HepG2 (cell line): ENCODE data around the gene MRRF. TPM values are rescaled to one million over a fixed set of nuclear protein-coding genes. Genes with fewer than 3 reads are reported as not detected.

Experiments used
- HOXA3 ChIP-seq: sonication (generic); formaldehyde crosslinking; IDR thresholded peaks from 2 replicates; pipeline ENCODE4 v1.5.0; 2020; ENCODE audit warnings: missing genetic modification reagents
- NR2F1 ChIP-seq, 2 experiments: fragments of 450-650 bp in 1 of 2; formaldehyde crosslinking in 1 of 2; IDR thresholded peaks; 2 replicates each; pipeline versions ENCODE4 v1.5.0 to v1.6.1; 2016 to 2020; ENCODE audit warnings: mild to moderate bottlenecking in 1 of 2, missing compliant biosample characterization in 1 of 2, missing genetic modification reagents in 1 of 2, moderate library complexity in 1 of 2
- PRPF4 ChIP-seq: fragments of 200-400 bp; formaldehyde crosslinking; IDR thresholded peaks from 2 replicates; pipeline ENCODE4 v1.6.1; 2016; ENCODE audit warnings: low read length, low read depth; ENCODE audit not compliant: poor library complexity, severe bottlenecking
- ZC3H13 ChIP-seq: sonication (generic); formaldehyde crosslinking; IDR thresholded peaks from 2 replicates; pipeline ENCODE4 v1.8.1; 2023; ENCODE audit warnings: mild to moderate bottlenecking, missing genetic modification reagents, moderate library complexity
- ZFP37 ChIP-seq: sonication (generic); formaldehyde crosslinking; IDR thresholded peaks from 2 replicates; pipeline ENCODE4 v1.4.0; 2020; ENCODE audit warnings: missing genetic modification reagents, borderline replicate concordance
- ZNF225 ChIP-seq: sonication (generic); formaldehyde crosslinking; IDR thresholded peaks from 2 replicates; pipeline ENCODE4 v1.4.0; 2020; ENCODE audit warnings: mild to moderate bottlenecking, missing genetic modification reagents
- ZNF331 ChIP-seq: sonication (generic); formaldehyde crosslinking; IDR thresholded peaks from 2 replicates; pipeline ENCODE4 v1.4.0; 2020; ENCODE audit warnings: missing genetic modification reagents
- ZNF367 ChIP-seq: sonication (generic); formaldehyde crosslinking; IDR thresholded peaks from 2 replicates; pipeline ENCODE4 v1.4.0; 2020; ENCODE audit warnings: missing genetic modification reagents, borderline replicate concordance
- ZNF724P ChIP-seq: sonication (generic); formaldehyde crosslinking; IDR thresholded peaks from 2 replicates; pipeline ENCODE4 v1.8.0; 2022; ENCODE audit warnings: missing genetic modification reagents, borderline replicate concordance
- polyA plus RNA-seq, 8 experiments: library from polyadenylated mRNA; depleted of rRNA in 3 of 8; stranded (reverse) in 7 of 8; unstranded in 1 of 8; fragments of >200 nt; fragmentation: Illumina TruSeq in 4 of 8; extraction: Trizol in 4 of 8; gene quantifications; 2 replicates each; pipeline versions ENCODE4 v1.2.1 to v1.2.3, GENCODE V29; 2011 to 2016; ENCODE audit warnings: low read depth in 4 of 8, missing spikeins in 1 of 8, mixed read lengths in 1 of 8; ENCODE audit not compliant: insufficient read depth in 1 of 8
- total RNA-seq, 5 experiments: library from RNA; depleted of rRNA; stranded (reverse); fragments of >200 nt; fragmentation: Illumina TruSeq; extraction: Trizol; gene quantifications; 2 replicates each; pipeline ENCODE4 v1.2.3, GENCODE V29; 2016; ENCODE audit warnings: low read depth in 1 of 5
- TF ChIP-seq, protein P1 (sequence below): sonication (generic); formaldehyde crosslinking; IDR thresholded peaks from 2 replicates; pipeline ENCODE4 v1.5.0; 2020; ENCODE audit warnings: mild to moderate bottlenecking, missing genetic modification reagents, borderline replicate concordance
- TF ChIP-seq, protein P2 (sequence below): sonication (generic); formaldehyde crosslinking; IDR thresholded peaks from 2 replicates; pipeline ENCODE4 v1.4.0; 2020; ENCODE audit warnings: missing genetic modification reagents, borderline replicate concordance
- TF ChIP-seq, protein P3 (sequence below): sonication (generic); formaldehyde crosslinking; IDR thresholded peaks from 2 replicates; pipeline ENCODE4 v1.4.0; 2020; ENCODE audit warnings: missing genetic modification reagents
- TF ChIP-seq, protein P4 (sequence below): sonication (generic); formaldehyde crosslinking; IDR thresholded peaks from 2 replicates; pipeline ENCODE4 v1.4.0; 2020; ENCODE audit warnings: low read depth, mild to moderate bottlenecking, missing genetic modification reagents

MRRF gene
- total and polyA plus RNA-seq, 2 of the 13 experiments (the other 11 are each of a cell fraction or from before 2014, with no cell fraction given), result 37.3 to 44.3 TPM

DNA sequence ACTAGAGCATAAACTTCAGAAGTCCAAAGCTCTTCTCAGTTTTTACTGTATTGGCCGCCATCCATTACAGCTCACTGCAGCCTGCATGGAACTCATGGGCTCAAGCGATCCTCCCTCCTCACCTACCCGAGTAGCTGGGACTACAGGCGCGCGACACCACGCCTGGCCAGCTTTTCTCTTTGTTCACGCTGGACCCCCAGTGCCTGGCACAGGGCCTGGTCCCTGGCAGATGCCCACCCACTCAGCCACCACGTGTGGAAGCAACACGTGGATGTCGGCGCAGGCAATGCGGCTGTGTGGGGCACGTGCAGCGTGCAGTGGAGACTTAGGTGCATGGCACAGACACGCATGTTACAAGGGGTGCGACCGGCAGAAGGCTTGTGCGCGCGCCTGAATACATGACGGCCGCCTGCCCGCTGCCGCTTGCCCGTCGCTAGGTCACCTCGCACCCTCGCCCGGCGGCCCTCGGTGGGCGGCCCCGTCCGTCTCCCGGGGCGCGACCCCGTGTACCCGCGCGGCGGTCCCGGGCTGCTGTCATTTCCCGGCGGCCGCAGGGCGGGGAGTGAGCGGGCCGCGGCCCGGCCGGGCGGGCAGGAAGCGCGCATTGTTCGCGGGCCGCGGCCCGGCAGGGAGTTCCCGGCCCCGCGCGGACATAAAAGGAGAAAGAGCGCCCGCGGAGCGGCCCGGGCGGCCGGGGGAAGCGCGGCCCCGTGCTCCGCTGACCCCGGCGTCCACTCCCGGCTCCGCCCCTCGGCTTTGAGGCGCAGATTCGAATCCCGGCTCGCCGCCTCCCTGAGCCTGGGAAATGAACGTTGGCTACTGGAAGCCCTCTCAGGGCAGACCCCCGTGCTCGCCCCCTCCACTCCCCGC, 82.0 kb downstream of the MRRF start (continued):
- TF ChIP-seq, protein P1, sequence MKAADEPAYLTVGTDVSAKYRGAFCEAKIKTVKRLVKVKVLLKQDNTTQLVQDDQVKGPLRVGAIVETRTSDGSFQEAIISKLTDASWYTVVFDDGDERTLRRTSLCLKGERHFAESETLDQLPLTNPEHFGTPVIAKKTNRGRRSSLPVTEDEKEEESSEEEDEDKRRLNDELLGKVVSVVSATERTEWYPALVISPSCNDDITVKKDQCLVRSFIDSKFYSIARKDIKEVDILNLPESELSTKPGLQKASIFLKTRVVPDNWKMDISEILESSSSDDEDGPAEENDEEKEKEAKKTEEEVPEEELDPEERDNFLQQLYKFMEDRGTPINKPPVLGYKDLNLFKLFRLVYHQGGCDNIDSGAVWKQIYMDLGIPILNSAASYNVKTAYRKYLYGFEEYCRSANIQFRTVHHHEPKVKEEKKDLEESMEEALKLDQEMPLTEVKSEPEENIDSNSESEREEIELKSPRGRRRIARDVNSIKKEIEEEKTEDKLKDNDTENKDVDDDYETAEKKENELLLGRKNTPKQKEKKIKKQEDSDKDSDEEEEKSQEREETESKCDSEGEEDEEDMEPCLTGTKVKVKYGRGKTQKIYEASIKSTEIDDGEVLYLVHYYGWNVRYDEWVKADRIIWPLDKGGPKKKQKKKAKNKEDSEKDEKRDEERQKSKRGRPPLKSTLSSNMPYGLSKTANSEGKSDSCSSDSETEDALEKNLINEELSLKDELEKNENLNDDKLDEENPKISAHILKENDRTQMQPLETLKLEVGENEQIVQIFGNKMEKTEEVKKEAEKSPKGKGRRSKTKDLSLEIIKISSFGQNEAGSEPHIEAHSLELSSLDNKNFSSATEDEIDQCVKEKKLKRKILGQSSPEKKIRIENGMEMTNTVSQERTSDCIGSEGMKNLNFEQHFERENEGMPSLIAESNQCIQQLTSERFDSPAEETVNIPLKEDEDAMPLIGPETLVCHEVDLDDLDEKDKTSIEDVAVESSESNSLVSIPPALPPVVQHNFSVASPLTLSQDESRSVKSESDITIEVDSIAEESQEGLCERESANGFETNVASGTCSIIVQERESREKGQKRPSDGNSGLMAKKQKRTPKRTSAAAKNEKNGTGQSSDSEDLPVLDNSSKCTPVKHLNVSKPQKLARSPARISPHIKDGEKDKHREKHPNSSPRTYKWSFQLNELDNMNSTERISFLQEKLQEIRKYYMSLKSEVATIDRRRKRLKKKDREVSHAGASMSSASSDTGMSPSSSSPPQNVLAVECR (CRISPR knock-in tag), result peak; percentile 60
- TF ChIP-seq, protein P2, sequence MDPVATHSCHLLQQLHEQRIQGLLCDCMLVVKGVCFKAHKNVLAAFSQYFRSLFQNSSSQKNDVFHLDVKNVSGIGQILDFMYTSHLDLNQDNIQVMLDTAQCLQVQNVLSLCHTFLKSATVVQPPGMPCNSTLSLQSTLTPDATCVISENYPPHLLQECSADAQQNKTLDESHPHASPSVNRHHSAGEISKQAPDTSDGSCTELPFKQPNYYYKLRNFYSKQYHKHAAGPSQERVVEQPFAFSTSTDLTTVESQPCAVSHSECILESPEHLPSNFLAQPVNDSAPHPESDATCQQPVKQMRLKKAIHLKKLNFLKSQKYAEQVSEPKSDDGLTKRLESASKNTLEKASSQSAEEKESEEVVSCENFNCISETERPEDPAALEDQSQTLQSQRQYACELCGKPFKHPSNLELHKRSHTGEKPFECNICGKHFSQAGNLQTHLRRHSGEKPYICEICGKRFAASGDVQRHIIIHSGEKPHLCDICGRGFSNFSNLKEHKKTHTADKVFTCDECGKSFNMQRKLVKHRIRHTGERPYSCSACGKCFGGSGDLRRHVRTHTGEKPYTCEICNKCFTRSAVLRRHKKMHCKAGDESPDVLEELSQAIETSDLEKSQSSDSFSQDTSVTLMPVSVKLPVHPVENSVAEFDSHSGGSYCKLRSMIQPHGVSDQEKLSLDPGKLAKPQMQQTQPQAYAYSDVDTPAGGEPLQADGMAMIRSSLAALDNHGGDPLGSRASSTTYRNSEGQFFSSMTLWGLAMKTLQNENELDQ, result peak; percentile 81; the same call in 1 of the 2 replicates
- TF ChIP-seq ZNF225 (no peak), PRPF4 (no peak), ZNF331 (peak; percentile 56), HOXA3 (peak; percentile 31; the same call in 1 of the 2 replicates), ZNF724P (no peak; the same call in 1 of the 2 replicates), ZFP37 (CRISPR knock-in tag) (no peak), ZNF367 (CRISPR knock-in tag) (0 out of 2 replicates have a peak, but pooled peaks have one; percentile 53), NR2F1 (CRISPR knock-in tag; IDR thresholded peaks at IDR 0.05) (no peak), ZC3H13 (CRISPR knock-in tag) (peak; percentile 50; the same call in 1 of the 2 replicates)
- TF ChIP-seq, protein P3, sequence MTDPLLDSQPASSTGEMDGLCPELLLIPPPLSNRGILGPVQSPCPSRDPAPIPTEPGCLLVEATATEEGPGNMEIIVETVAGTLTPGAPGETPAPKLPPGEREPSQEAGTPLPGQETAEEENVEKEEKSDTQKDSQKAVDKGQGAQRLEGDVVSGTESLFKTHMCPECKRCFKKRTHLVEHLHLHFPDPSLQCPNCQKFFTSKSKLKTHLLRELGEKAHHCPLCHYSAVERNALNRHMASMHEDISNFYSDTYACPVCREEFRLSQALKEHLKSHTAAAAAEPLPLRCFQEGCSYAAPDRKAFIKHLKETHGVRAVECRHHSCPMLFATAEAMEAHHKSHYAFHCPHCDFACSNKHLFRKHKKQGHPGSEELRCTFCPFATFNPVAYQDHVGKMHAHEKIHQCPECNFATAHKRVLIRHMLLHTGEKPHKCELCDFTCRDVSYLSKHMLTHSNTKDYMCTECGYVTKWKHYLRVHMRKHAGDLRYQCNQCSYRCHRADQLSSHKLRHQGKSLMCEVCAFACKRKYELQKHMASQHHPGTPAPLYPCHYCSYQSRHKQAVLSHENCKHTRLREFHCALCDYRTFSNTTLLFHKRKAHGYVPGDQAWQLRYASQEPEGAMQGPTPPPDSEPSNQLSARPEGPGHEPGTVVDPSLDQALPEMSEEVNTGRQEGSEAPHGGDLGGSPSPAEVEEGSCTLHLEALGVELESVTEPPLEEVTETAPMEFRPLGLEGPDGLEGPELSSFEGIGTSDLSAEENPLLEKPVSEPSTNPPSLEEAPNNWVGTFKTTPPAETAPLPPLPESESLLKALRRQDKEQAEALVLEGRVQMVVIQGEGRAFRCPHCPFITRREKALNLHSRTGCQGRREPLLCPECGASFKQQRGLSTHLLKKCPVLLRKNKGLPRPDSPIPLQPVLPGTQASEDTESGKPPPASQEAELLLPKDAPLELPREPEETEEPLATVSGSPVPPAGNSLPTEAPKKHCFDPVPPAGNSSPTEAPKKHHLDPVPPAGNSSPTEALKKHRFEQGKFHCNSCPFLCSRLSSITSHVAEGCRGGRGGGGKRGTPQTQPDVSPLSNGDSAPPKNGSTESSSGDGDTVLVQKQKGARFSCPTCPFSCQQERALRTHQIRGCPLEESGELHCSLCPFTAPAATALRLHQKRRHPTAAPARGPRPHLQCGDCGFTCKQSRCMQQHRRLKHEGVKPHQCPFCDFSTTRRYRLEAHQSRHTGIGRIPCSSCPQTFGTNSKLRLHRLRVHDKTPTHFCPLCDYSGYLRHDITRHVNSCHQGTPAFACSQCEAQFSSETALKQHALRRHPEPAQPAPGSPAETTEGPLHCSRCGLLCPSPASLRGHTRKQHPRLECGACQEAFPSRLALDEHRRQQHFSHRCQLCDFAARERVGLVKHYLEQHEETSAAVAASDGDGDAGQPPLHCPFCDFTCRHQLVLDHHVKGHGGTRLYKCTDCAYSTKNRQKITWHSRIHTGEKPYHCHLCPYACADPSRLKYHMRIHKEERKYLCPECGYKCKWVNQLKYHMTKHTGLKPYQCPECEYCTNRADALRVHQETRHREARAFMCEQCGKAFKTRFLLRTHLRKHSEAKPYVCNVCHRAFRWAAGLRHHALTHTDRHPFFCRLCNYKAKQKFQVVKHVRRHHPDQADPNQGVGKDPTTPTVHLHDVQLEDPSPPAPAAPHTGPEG, result peak; percentile 78
- TF ChIP-seq, protein P4, sequence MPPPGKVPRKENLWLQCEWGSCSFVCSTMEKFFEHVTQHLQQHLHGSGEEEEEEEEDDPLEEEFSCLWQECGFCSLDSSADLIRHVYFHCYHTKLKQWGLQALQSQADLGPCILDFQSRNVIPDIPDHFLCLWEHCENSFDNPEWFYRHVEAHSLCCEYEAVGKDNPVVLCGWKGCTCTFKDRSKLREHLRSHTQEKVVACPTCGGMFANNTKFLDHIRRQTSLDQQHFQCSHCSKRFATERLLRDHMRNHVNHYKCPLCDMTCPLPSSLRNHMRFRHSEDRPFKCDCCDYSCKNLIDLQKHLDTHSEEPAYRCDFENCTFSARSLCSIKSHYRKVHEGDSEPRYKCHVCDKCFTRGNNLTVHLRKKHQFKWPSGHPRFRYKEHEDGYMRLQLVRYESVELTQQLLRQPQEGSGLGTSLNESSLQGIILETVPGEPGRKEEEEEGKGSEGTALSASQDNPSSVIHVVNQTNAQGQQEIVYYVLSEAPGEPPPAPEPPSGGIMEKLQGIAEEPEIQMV (CRISPR knock-in tag), result no peak
